ENCODE measurements around the gene OR52E8.

OR52E8 gene

DNA sequence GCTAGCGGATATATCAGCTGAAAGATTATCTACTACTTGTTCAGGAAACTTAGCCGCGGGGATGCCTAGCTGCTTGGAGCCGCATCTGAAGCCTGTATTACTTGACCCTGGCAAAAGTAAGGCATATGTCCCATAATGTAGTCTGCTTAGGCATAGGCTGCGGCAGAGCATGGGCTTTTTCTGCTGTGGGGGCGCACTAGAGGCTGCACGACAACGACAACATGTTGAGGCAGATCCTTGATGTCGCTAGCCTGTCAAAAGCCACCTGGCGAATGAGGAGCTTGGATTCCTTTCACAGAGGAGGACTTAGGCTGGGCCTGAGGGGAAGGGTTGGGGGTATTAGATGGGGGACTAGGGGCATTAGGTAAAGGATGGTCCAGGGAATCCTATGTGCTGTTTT, 49.9 kb downstream of the OR52E8 start:
- no peak for DNase-seq (ENCODE audit: low spot score)

Data from LoVo (cell line).